ENCODE measurements around the gene TYK2.
A peak's percentile ranks its signal among the peaks of the same experiment; 100 is the strongest.

Gene TYK2

GRCh38 chr19:10419646-10420443 lies 39.5 kb upstream of the TYK2 start (continued):
- TF ChIP-seq GLI2 (tag by site-specific recombination; IDR thresholded peaks at IDR 0.05; ENCODE audit: borderline replicate concordance, low read depth) (no peak), SCRT2 (tag by site-specific recombination; IDR thresholded peaks at IDR 0.05) (no peak), HOXA7 (CRISPR knock-in tag; IDR thresholded peaks at IDR 0.05; ENCODE audit: borderline replicate concordance) (no peak), OSR2 (tag by site-specific recombination; IDR thresholded peaks at IDR 0.05) (peak; percentile 89), ZNF701 (tag by site-specific recombination; IDR thresholded peaks at IDR 0.05) (no peak), YY2 (tag by site-specific recombination; IDR thresholded peaks at IDR 0.05) (peak; percentile 71; the same call in 1 of the 2 replicates), ZNF514 (tag by site-specific recombination; IDR thresholded peaks at IDR 0.05) (no peak), ZNF248 (tag by site-specific recombination; IDR thresholded peaks at IDR 0.05) (no peak), ZBTB11 (tag by site-specific recombination; conservative IDR thresholded peaks at IDR 0.05; ENCODE audit: low read depth) (no peak; the same call in none of the 2 replicates), ZNF362 (tag by site-specific recombination; IDR thresholded peaks at IDR 0.05) (no peak), ZNF221 (tag by site-specific recombination; IDR thresholded peaks at IDR 0.05; ENCODE audit: borderline replicate concordance) (no peak), KLF7 (tag by site-specific recombination; IDR thresholded peaks at IDR 0.05; ENCODE audit: borderline replicate concordance) (peak; percentile 67; the same call in 1 of the 2 replicates), ZNF513 (tag by site-specific recombination; IDR thresholded peaks at IDR 0.05) (no peak), SETDB1 (IDR thresholded peaks at IDR 0.05; ENCODE audit: insufficient read length, low read length) (peak; percentile 12), KLF17 (tag by site-specific recombination; IDR thresholded peaks at IDR 0.05) (peak; percentile 80), ZNF747 (tag by site-specific recombination; IDR thresholded peaks at IDR 0.05) (no peak), PATZ1 (tag by site-specific recombination; IDR thresholded peaks at IDR 0.05) (peak; percentile 66; the same call in 1 of the 2 replicates), ZSCAN4 (tag by site-specific recombination; IDR thresholded peaks at IDR 0.05) (peak; percentile 97), ZNF843 (tag by site-specific recombination; IDR thresholded peaks at IDR 0.05) (peak; percentile 37; the same call in 1 of the 2 replicates), SP2 (tag by site-specific recombination; IDR thresholded peaks at IDR 0.05) (peak; percentile 84), KLF9 (tag by site-specific recombination; IDR thresholded peaks at IDR 0.05; ENCODE audit: low read depth) (peak; percentile 74), ZFP3 (tag by site-specific recombination; IDR thresholded peaks at IDR 0.05; ENCODE audit: low read depth) (no peak), ZNF155 (tag by site-specific recombination; IDR thresholded peaks at IDR 0.05) (no peak), ZNF623 (tag by site-specific recombination; IDR thresholded peaks at IDR 0.05) (peak; percentile 26; the same call in 1 of the 2 replicates), ZNF26 (tag by site-specific recombination; IDR thresholded peaks at IDR 0.05) (no peak), ZIC2 (tag by site-specific recombination; IDR thresholded peaks at IDR 0.05) (peak; percentile 53)

Data from HEK293 (cell line).